T-cell (primary cell): ENCODE measurements around the gene USP6NL. TPM values are rescaled to one million over a fixed set of nuclear protein-coding genes. Genes with fewer than 3 reads are reported as not detected.
A peak's percentile ranks its signal among the peaks of the same experiment; 100 is the strongest.

Experiments
- ATAC-seq, 4 experiments: fragments of 200-7000 bp in 3 of 4; fragments of 150-1000 bp in 1 of 4; cut with Tn5 transposase; replicated peaks in 1 of 4; 1 replicate in 3 of 4; 2 replicates in 1 of 4; pipeline ENCODE4 v1.10.0; 2021; ENCODE audit warnings: moderate library complexity in 3 of 4, mild to moderate bottlenecking in 2 of 4, moderate number of reproducible peaks in 1 of 4
- CTCF ChIA-PET, 2 donors: fragments of 300-600 bp; sonication (Branson Sonifier 250); formaldehyde crosslinking; loops; one replicate each; lab custom pipeline; 2022; ENCODE audit warnings: antibody characterized with exemption in 2 of 2; lab: Charles Lee
- POLR2A ChIA-PET, 2 donors: fragments of 300-600 bp; sonication (Branson Sonifier 250); formaldehyde crosslinking; loops; one replicate each; lab custom pipeline; 2022; ENCODE audit warnings: antibody characterized with exemption in 2 of 2; lab: Charles Lee
- DNase-seq, 35 experiments: peaks; one replicate each; pipeline versions ENCODE4 v3.0.0 to v3.0.0-alpha.2; 2013 to 2023
- H3K27ac ChIP-seq: one replicate; pipeline ENCODE4 v1.5.1; 2013; ENCODE audit warnings: low read length
- H3K27me3 ChIP-seq, 2 experiments: replicated peaks in 1 of 2; 1 replicate in 1 of 2; 2 replicates in 1 of 2; pipeline versions ENCODE4 v1.6.1 to v1.7.0; 2013; ENCODE audit warnings: low read length in 1 of 2, mixed read lengths in 1 of 2; ENCODE audit not compliant: control insufficient read depth in 2 of 2, insufficient read depth in 2 of 2; ENCODE audit errors: extremely low read depth in 1 of 2
- H3K36me3 ChIP-seq, 2 donors: 1 replicate in 1 of 2; 2 replicates in 1 of 2; pipeline versions ENCODE4 v1.6.1 to v1.7.0; 2013; ENCODE audit warnings: low read length in 1 of 2; ENCODE audit not compliant: control insufficient read depth in 2 of 2, insufficient read depth in 1 of 2; ENCODE audit errors: extremely low read depth in 1 of 2
- H3K4me1 ChIP-seq, 2 experiments: 1 replicate in 1 of 2; 2 replicates in 1 of 2; pipeline versions ENCODE4 v1.6.1 to v1.7.0; 2013; ENCODE audit warnings: low read length in 2 of 2, mixed read lengths in 1 of 2; ENCODE audit not compliant: insufficient read depth in 2 of 2, control insufficient read depth in 1 of 2; ENCODE audit errors: extremely low read depth in 1 of 2
- H3K4me3 ChIP-seq, 2 donors: 1 replicate in 1 of 2; 2 replicates in 1 of 2; pipeline versions ENCODE4 v1.5.1 to v1.7.0; 2013; ENCODE audit warnings: mild to moderate bottlenecking in 2 of 2, low read length in 1 of 2, moderate library complexity in 1 of 2; ENCODE audit not compliant: control insufficient read depth in 1 of 2; ENCODE audit errors: extremely low read depth in 1 of 2
- H3K9me3 ChIP-seq: 2 replicates; pipeline ENCODE4 v1.7.0; 2013
- H3K27ac Mint-ChIP-seq, 2 donors: one replicate each; pipeline ENCODE4 v1.8.0; 2020 to 2021; ENCODE audit warnings: mild to moderate bottlenecking in 2 of 2, mixed read lengths in 2 of 2
- H3K27me3 Mint-ChIP-seq, 2 donors: one replicate each; pipeline ENCODE4 v1.8.0; 2021 to 2022; ENCODE audit warnings: mixed read lengths in 2 of 2
- H3K36me3 Mint-ChIP-seq: one replicate; pipeline ENCODE4 v1.8.0; 2021; ENCODE audit warnings: mixed read lengths
- H3K4me1 Mint-ChIP-seq, 3 donors: one replicate each; pipeline ENCODE4 v1.8.0; 2020 to 2022; ENCODE audit warnings: mixed read lengths in 3 of 3, mild to moderate bottlenecking in 1 of 3
- H3K4me3 Mint-ChIP-seq, 3 donors: one replicate each; pipeline ENCODE4 v1.8.0; 2020 to 2022; ENCODE audit warnings: mild to moderate bottlenecking in 3 of 3, mixed read lengths in 3 of 3, moderate library complexity in 3 of 3
- H3K9me3 Mint-ChIP-seq, 3 donors: one replicate each; pipeline ENCODE4 v1.8.0; 2020 to 2022; ENCODE audit warnings: mixed read lengths in 3 of 3
- WGBS: methylation state at CpG from one replicate; pipeline ENCODE4 v1.1.5; 2013; ENCODE audit warnings: missing lambda C conversion rate; ENCODE audit not compliant: insufficient coverage; 5-methylcytosine and 5-hydroxymethylcytosine counted together
- total RNA-seq, 35 experiments: library from RNA in 6 of 35; stranded (reverse) in 6 of 35; fragments of 120-200 nt in 1 of 35; gene quantifications; one replicate each; pipeline versions ENCODE4 v1.2.1 to v1.2.4 and lab custom pipeline; 2013 to 2026

The USP6NL gene
- total RNA-seq, 5 donors from 2014 or later (not counting 1 experiment from before 2014, with no cell fraction given), result 3.9 to 7.6 (median 4.6) TPM

DNA sequence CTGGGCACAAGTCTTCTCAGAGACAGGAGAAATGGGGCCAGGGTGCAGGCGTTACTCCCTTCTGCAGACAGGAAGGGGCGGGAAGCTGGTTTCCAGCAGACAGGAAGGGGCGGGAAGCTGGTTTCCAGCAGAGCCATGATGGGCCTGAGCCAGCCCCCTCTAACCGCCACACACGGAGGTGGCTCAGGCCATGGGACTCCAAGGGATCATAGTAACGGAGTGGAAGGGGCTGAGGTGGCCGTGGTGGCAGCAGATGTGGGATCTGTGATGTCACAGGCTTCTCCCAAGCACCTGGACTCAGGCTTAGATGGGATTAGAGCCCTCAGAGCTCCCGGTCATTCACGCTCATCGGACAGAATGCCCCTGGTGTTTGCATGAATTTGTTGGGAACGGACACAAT is 177.8 kb downstream of the USP6NL start:
- DNase-seq (no peak), ATAC-seq (no peak)
- Histone ChIP-seq H3K27me3 (peaks cover 0 to 5% of the 10 kb centered on the region in 2 experiments), H3K36me3 (peaks cover 0 to 8% of the 10 kb centered on the region in 2 donors), H3K4me1 (peaks cover 0 to 3% of the 10 kb centered on the region in 2 experiments), H3K27ac (no peak overlapping the region), H3K4me3 (no peak overlapping the region), H3K9me3 (no peaks in the 10 kb centered on the region)
- WGBS, result 84% methylated on average over 10 of the region's 11 CpGs
- POLR2A ChIA-PET, result no interaction called here
- Mint-ChIP-seq H3K27ac (no peak overlapping the region), H3K4me1 (no peaks in the 10 kb centered on the region), H3K9me3 (peaks cover 0 to 8% (median 0%) of the 10 kb centered on the region in 3 donors), H3K4me3 (no peak overlapping the region), H3K36me3 (no peaks in the 10 kb centered on the region), H3K27me3 (no peaks in the 10 kb centered on the region)
- CTCF ChIA-PET, result no interaction called here

DNA sequence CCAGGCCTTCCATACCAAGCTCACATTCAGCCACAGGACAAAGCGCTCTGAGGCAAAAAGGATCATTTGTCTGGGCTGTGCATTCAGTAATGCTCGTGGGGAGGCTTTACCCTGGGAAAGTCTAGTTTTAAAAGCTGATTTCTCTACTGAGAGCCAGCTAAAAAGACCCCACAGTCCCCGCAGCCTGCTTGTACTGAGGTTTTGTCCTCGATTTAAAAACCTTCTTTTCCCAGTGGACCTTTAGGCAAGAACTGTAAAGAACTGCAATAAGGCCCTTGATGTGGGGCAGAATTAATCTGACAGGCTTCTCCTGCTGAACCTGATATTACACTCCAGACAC is 180.3 kb downstream of the USP6NL start:
- Histone ChIP-seq H3K4me1 (peaks cover 0 to 3% of the 10 kb centered on the region in 2 experiments), H3K9me3 (no peaks in the 10 kb centered on the region), H3K4me3 (no peak overlapping the region), H3K27ac (no peak overlapping the region), H3K36me3 (peaks cover 0 to 8% of the 10 kb centered on the region in 2 donors), H3K27me3 (no peaks in the 10 kb centered on the region)
- Mint-ChIP-seq H3K27ac (no peak overlapping the region), H3K36me3 (no peaks in the 10 kb centered on the region), H3K4me3 (no peak overlapping the region), H3K4me1 (peaks cover 1 to 2% (median 1%) of the 10 kb centered on the region in 3 donors), H3K9me3 (peaks cover 0 to 11% (median 2%) of the 10 kb centered on the region in 3 donors), H3K27me3 (no peaks in the 10 kb centered on the region)
- ChIA-PET CTCF (no interaction called here), POLR2A (no interaction called here)
- DNase-seq (no peak), ATAC-seq (no peak)
- WGBS, result 0% methylated on average over 1 of the region's 4 CpGs

DNA sequence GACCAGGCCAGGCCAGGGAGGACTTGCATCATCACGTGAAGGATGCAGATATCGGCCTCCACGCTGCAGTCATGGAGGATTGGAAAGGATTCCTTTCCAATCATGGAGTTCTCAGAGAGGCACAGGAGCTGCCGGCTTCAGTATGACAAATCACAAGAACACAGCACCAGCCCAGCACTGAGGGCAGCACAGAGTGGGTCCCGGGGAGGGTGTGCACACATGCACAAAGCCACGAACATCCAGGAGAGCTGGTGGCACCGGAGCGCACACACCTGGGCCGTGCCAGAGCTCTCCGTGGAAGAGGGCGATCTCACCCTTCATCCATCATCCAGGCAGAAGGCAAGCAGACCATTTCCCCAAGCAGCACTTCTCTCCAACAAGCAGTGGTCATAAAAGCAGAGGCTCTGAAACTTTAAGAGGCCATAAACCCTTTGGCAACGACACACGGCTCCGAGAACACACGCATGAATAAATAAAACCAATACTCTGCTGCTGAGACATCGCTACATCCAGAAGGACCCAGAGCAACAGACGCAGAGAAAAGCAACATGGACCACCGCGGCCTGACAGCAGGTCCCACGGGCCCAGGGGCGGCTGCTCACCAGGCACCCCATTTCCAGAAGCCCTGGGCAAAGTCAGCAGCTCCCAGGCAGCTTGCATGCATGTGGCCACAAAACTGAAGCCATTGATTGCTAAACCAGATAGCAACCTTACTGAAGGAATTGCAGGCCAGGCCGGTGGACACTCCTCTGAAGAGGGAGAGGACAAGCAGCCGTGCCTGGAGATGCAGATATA is 180.8 kb downstream of the USP6NL start:
- Histone ChIP-seq H3K4me3 (no peak overlapping the region), H3K27me3 (no peaks in the 10 kb centered on the region), H3K36me3 (peaks cover 0 to 8% of the 10 kb centered on the region in 2 donors), H3K27ac (no peak overlapping the region), H3K9me3 (no peaks in the 10 kb centered on the region), H3K4me1 (peaks cover 0 to 9% of the 10 kb centered on the region in 2 experiments)
- Mint-ChIP-seq H3K4me1 (peaks cover 7 to 8% (median 7%) of the 10 kb centered on the region in 3 donors), H3K4me3 (no peak overlapping the region), H3K27me3 (no peaks in the 10 kb centered on the region), H3K36me3 (peaks cover 3% of the 10 kb centered on the region), H3K27ac (no peak overlapping the region), H3K9me3 (peaks cover 0 to 17% (median 4%) of the 10 kb centered on the region in 3 donors)
- ChIA-PET CTCF (no interaction called here), POLR2A (no interaction called here)
- DNase-seq, result no peak
- 94% methylated on average over 18 of the region's 23 CpGs for WGBS
- no peak for ATAC-seq

DNA sequence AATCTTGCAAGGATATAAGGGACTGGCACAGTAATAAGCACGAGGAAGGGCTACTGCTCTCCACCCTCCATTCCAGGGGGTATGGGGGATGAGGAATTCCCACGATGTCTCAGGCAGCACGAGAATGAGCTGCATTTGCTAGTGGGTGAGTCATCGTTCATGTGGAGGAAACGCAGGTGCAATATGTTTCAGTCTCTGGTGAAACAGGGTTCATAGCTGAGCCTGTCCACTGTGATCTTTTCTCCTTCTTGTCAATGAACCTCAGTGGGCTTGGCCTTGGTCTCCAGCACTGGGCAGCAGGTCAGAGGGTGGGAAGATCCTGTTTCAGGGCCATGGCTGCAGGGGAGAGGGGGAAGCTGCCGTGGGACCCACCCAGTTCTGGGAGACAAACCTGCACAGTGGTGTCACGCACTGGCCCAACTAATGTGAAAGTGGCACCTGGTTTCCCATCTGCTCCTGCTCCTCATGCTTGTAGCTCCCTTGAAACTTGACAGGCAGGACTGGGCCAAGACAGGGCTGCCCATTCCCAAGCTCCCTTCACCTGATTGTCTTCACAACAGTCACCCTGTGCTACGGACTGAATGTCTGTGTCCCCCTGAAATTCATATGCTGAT is 181.9 kb downstream of the USP6NL start:
- Histone ChIP-seq H3K36me3 (peaks cover 0 to 8% of the 10 kb centered on the region in 2 donors), H3K9me3 (no peaks in the 10 kb centered on the region), H3K4me1 (peaks cover 5 to 16% of the 10 kb centered on the region in 2 experiments), H3K27me3 (no peaks in the 10 kb centered on the region), H3K4me3 (no peak overlapping the region), H3K27ac (no peak overlapping the region)
- ATAC-seq, result no peak
- H3K4me1 Mint-ChIP-seq, result peaks cover 15% of the 10 kb centered on the region in 3 donors
- no peak overlapping the region for H3K4me3 Mint-ChIP-seq
- WGBS, result 81% methylated on average over 6 of the region's 8 CpGs
- no peak overlapping the region for H3K27ac Mint-ChIP-seq
- H3K9me3 Mint-ChIP-seq, result peaks cover 0 to 17% (median 4%) of the 10 kb centered on the region in 3 donors
- no peak for DNase-seq
- H3K27me3 Mint-ChIP-seq, result no peaks in the 10 kb centered on the region
- CTCF ChIA-PET, result no interaction called here
- H3K36me3 Mint-ChIP-seq, result peaks cover 3% of the 10 kb centered on the region
- POLR2A ChIA-PET, result interaction anchor here in 1 of 2 donors (0.5 kb wide), 1 partner anchor 379 kb away, joined by 3 read pairs; no protein-coding TSS in a partner anchor

DNA sequence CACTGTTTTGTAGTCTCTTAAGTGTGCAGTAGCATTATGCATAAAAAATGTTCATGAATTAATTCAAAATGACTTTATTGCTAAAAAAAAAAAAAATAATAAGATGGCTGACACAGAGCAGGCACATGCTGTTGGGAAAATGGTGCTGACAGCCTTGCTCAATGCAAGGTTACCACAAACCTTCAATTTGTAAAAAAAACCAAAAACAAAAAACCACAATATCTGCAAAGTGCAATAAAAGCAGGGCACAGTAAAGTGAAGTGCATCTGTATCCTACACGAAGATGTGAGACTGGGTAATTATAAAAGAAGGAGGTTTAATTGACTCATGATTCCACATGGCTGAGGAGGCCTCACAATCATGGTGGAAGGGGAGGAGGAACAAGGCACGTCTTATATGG is 185.8 kb downstream of the USP6NL start:
- WGBS, result no CpG with 5 or more reads among the region's 2 CpGs
- H3K4me1 ChIP-seq, result peaks cover 5 to 14% of the 10 kb centered on the region in 2 experiments
- peaks cover 8 to 36% (median 10%) of the 10 kb centered on the region in 3 donors for H3K9me3 Mint-ChIP-seq
- no peaks in the 10 kb centered on the region for H3K9me3 ChIP-seq
- H3K4me1 Mint-ChIP-seq, result peaks cover 15 to 19% (median 18%) of the 10 kb centered on the region in 3 donors
- H3K27ac ChIP-seq, result no peak overlapping the region
- no peaks in the 10 kb centered on the region for H3K27me3 Mint-ChIP-seq
- no peak overlapping the region for H3K4me3 Mint-ChIP-seq
- CTCF ChIA-PET, result no interaction called here
- peaks cover 15% of the 10 kb centered on the region for H3K36me3 Mint-ChIP-seq
- POLR2A ChIA-PET, result no interaction called here
- H3K36me3 ChIP-seq, result peaks cover 0 to 8% of the 10 kb centered on the region in 2 donors
- H3K27me3 ChIP-seq, result no peaks in the 10 kb centered on the region
- no peak overlapping the region for H3K4me3 ChIP-seq
- peak overlapping the region; percentile 45 to 69 for H3K27ac Mint-ChIP-seq
- peak in 2 of 4 experiments; percentile 30 to 35 for ATAC-seq
- no peak for DNase-seq

DNA sequence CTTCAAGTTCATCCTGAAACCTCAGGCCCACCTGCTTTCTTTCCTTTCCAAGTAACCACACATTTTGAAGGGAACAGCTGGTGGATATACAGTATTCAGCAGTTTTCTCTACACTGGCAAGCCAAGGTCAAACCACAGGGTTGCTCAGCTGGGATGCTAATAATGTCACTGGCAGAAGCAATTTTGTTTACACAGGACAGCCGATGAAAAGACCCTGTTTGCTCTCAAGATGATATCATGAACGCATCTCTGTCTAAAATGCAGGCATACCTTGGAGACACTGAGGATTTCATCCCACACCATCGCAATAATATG is 186.2 kb downstream of the USP6NL start:
- H3K4me3 Mint-ChIP-seq, result no peak overlapping the region
- peaks cover 8 to 38% (median 12%) of the 10 kb centered on the region in 3 donors for H3K9me3 Mint-ChIP-seq
- H3K27me3 Mint-ChIP-seq, result no peaks in the 10 kb centered on the region

More for the DNA sequence above, 186.2 kb downstream of the USP6NL start:
- ChIA-PET CTCF (no interaction called here), POLR2A (no interaction called here)
- no peaks in the 10 kb centered on the region for H3K9me3 ChIP-seq
- H3K27ac ChIP-seq, result no peak overlapping the region
- peaks cover 5 to 14% of the 10 kb centered on the region in 2 experiments for H3K4me1 ChIP-seq
- no peak overlapping the region for H3K4me3 ChIP-seq
- Mint-ChIP-seq H3K4me1 (peaks cover 15 to 19% (median 18%) of the 10 kb centered on the region in 3 donors), H3K36me3 (peaks cover 17% of the 10 kb centered on the region), H3K27ac (peak overlapping the region in 1 of 2 donors; percentile 66)
- DNase-seq (no peak), ATAC-seq (no peak)
- peaks cover 0 to 8% of the 10 kb centered on the region in 2 donors for H3K36me3 ChIP-seq
- WGBS, result 71% methylated on average over 1 of the region's 3 CpGs
- no peaks in the 10 kb centered on the region for H3K27me3 ChIP-seq
